HL-60/S4 (cell line): Measurements from ENCODE around the gene PSMC6.
"Not testable (repeated sequence)": the region's sequence is repeated elsewhere in the genome, so short reads cannot be mapped to it uniquely, and the experiment has no call there.

Experiments
- in situ Hi-C: fragments of 300-500 bp; cut with MboI; formaldehyde crosslinking; loops from 2 replicates; pipeline ENCODE4 v1.14.3; 2022; ENCODE audit warnings: low sequenced_read_pairs

Gene PSMC6

GRCh38 chr14:52711666-52712065 lies 4.7 kb downstream of the PSMC6 start:
- in situ Hi-C loops, result no loop called here

- in situ Hi-C loops, result no loop called here
Observed at GRCh38 chr14:52716155-52716554, 9.2 kb downstream of the PSMC6 start.

GRCh38 chr14:52723514-52724359 lies 16.7 kb downstream of the PSMC6 start:
- in situ Hi-C loops, result no loop called here

GRCh38 chr14:52724360-52724644 lies 17.3 kb downstream of the PSMC6 start:
- in situ Hi-C loops, result no loop called here

GRCh38 chr14:52727509-52727908 lies 20.5 kb downstream of the PSMC6 start:
- in situ Hi-C loops, result not testable (repeated sequence)

- in situ Hi-C loops, result not testable (repeated sequence)
Observed at GRCh38 chr14:52729035-52729434, 22.0 kb downstream of the PSMC6 start.

GRCh38 chr14:52729585-52729924 lies 22.6 kb downstream of the PSMC6 start:
- in situ Hi-C loops, result no loop called here

GRCh38 chr14:52729925-52730708 lies 23.1 kb downstream of the PSMC6 start, which contains the start of gene STYX:
TSS of gene STYX (plus strand) at chr14:52730166. CDS start at chr14:52730475, 309 bp downstream.
- in situ Hi-C loops, result no loop called here

GRCh38 chr14:52730709-52731111 lies 23.7 kb downstream of the PSMC6 start:
- in situ Hi-C loops, result no loop called here

- in situ Hi-C loops, result no loop called here
Observed at GRCh38 chr14:52733824-52734223, 26.8 kb downstream of the PSMC6 start.

- in situ Hi-C loops, result no loop called here
Observed at GRCh38 chr14:52735921-52736489, 29.0 kb downstream of the PSMC6 start.

- in situ Hi-C loops, result no loop called here
Observed at GRCh38 chr14:52738409-52738808, 31.4 kb downstream of the PSMC6 start.

GRCh38 chr14:52740751-52741150 lies 33.8 kb downstream of the PSMC6 start:
- in situ Hi-C loops, result no loop called here

- in situ Hi-C loops, result no loop called here
Observed at GRCh38 chr14:52741865-52742264, 34.9 kb downstream of the PSMC6 start.

GRCh38 chr14:52748647-52749292 lies 41.8 kb downstream of the PSMC6 start:
- in situ Hi-C loops, result no loop called here

- in situ Hi-C loops, result no loop called here
Observed at GRCh38 chr14:52755607-52756316, 48.8 kb downstream of the PSMC6 start.

- in situ Hi-C loops, result no loop called here
Observed at GRCh38 chr14:52759145-52759544, 52.1 kb downstream of the PSMC6 start.

- in situ Hi-C loops, result not testable (repeated sequence)
Observed at GRCh38 chr14:52762923-52763322, 55.9 kb downstream of the PSMC6 start.

GRCh38 chr14:52767058-52767833 lies 60.2 kb downstream of the PSMC6 start:
- in situ Hi-C loops, result no loop called here

GRCh38 chr14:52769887-52770286 lies 62.9 kb downstream of the PSMC6 start:
- in situ Hi-C loops, result no loop called here
